Progenitor cell of endocrine pancreas (in vitro differentiated cells): ENCODE data around the gene KLHDC10. TPM values are rescaled to one million over a fixed set of nuclear protein-coding genes. Genes with fewer than 3 reads are reported as not detected.
"Not testable (repeated sequence)": the region's sequence is repeated elsewhere in the genome, so short reads cannot be mapped to it uniquely, and the experiment has no call there.

Experiments used
- DNase-seq: peaks from one replicate; pipeline ENCODE4 v3.0.0; 2021; ENCODE audit warnings: low spot score; ENCODE audit not compliant: unreplicated experiment
- H3K27ac Mint-ChIP-seq: 2 replicates; pipeline ENCODE4 v1.8.0; 2021; ENCODE audit warnings: mild to moderate bottlenecking, moderate library complexity, mixed read lengths
- H3K27me3 Mint-ChIP-seq: 2 replicates; pipeline ENCODE4 v1.8.0; 2021; ENCODE audit warnings: mixed read lengths
- H3K36me3 Mint-ChIP-seq: 2 replicates; pipeline ENCODE4 v1.8.0; 2022; ENCODE audit warnings: mixed read lengths; ENCODE audit not compliant: insufficient read depth
- H3K4me1 Mint-ChIP-seq: 2 replicates; pipeline ENCODE4 v1.8.0; 2021; ENCODE audit warnings: low read depth, mixed read lengths
- H3K4me3 Mint-ChIP-seq: 2 replicates; pipeline ENCODE4 v1.8.0; 2021; ENCODE audit warnings: low read depth, mild to moderate bottlenecking, moderate library complexity, mixed read lengths
- H3K9me3 Mint-ChIP-seq: 2 replicates; pipeline ENCODE4 v1.8.0; 2021; ENCODE audit warnings: low read depth, mixed read lengths
- CTCF ChIP-seq: fragments of 200-600 bp; sonication (generic); IDR thresholded peaks from one replicate; pipeline ENCODE4 v1.5.0; 2021; ENCODE audit warnings: antibody characterized with exemption, mild to moderate bottlenecking; ENCODE audit not compliant: unreplicated experiment
- total RNA-seq: library from RNA; stranded (reverse); gene quantifications from 2 replicates; pipeline ENCODE4 v1.2.1, GENCODE V29; 2021

Gene KLHDC10
- total RNA-seq, 1 donor from 2014 or later: 50.1 TPM

DNA sequence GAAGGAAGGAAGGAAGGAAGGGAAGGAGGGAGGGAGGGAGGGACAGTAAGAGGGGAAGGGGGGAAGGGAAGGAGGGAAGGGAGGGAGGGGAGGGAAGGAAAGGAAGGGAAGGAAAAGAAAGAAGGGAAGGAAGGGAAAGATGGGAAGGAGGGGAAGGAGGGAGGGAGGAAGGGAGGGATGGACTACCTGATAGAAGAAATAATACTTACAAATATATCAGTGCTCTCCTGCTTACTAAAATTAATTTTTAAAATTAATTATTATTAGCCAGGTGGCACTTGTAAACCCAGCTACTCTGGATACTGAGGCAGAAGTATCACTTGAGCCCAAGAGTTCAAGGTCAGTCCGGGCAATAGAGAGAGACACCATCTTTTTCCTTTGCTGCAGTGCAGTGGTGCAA is 37.6 kb upstream of the KLHDC10 start:
- Mint-ChIP-seq H3K36me3 (peaks cover 24% of the 10 kb centered on the region), H3K4me1 (no peaks in the 10 kb centered on the region), H3K9me3 (no peaks in the 10 kb centered on the region), H3K4me3 (no peak overlapping the region), H3K27me3 (no peaks in the 10 kb centered on the region), H3K27ac (no peak overlapping the region)
- no peak for TF ChIP-seq CTCF
- DNase-seq: no peak

GRCh38 chr7:130037703-130038102 is 32.6 kb upstream of the KLHDC10 start:
- Mint-ChIP-seq H3K27ac (no peak overlapping the region), H3K27me3 (no peaks in the 10 kb centered on the region), H3K4me1 (no peaks in the 10 kb centered on the region), H3K4me3 (no peak overlapping the region), H3K36me3 (peaks cover 17% of the 10 kb centered on the region), H3K9me3 (no peaks in the 10 kb centered on the region)
- peak; percentile 39 for TF ChIP-seq CTCF
- DNase-seq: no peak

- H3K4me3 Mint-ChIP-seq: no peak overlapping the region
- TF ChIP-seq CTCF: no peak
- no peaks in the 10 kb centered on the region for H3K4me1 Mint-ChIP-seq
- no peak overlapping the region for H3K27ac Mint-ChIP-seq
- no peaks in the 10 kb centered on the region for H3K9me3 Mint-ChIP-seq
- DNase-seq: no peak
- no peaks in the 10 kb centered on the region for H3K27me3 Mint-ChIP-seq
- H3K36me3 Mint-ChIP-seq: peaks cover 19% of the 10 kb centered on the region
Observed at GRCh38 chr7:130040576-130040975, 29.8 kb upstream of the KLHDC10 start.

- Mint-ChIP-seq H3K4me1 (peaks cover 10% of the 10 kb centered on the region), H3K4me3 (no peak overlapping the region), H3K27ac (no peak overlapping the region), H3K9me3 (no peaks in the 10 kb centered on the region), H3K27me3 (peaks cover 4% of the 10 kb centered on the region), H3K36me3 (peaks cover 9% of the 10 kb centered on the region)
- TF ChIP-seq CTCF: no peak
- DNase-seq: no peak
Observed at GRCh38 chr7:130047831-130048230, 22.5 kb upstream of the KLHDC10 start.

DNA sequence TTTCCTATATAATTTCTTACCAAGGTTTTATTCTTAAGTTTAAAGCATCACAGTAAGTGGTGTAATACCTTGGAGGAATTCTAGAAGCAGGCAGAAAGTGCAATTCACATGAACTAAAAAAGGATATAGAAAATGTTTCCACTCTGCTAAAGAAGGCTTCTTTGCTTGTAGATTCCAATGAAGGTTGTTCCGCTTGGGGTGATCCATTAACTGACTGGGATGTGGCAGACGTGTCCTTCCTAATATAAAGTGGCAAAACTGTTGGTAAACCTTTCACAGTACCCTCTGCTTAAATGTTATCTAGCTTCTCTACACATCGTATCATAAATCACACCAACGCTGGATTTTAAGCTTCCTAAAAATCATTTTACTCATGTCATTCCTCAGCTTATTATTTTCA is 21.4 kb upstream of the KLHDC10 start:
- no peaks in the 10 kb centered on the region for H3K9me3 Mint-ChIP-seq
- TF ChIP-seq CTCF: no peak

GRCh38 chr7:130052250-130052649 is 18.1 kb upstream of the KLHDC10 start:
- H3K27me3 Mint-ChIP-seq: peaks cover 13% of the 10 kb centered on the region
- not testable (repeated sequence) for DNase-seq, H3K4me1 Mint-ChIP-seq, H3K27ac Mint-ChIP-seq, H3K9me3 Mint-ChIP-seq, H3K36me3 Mint-ChIP-seq
- peak overlapping the region; percentile 27 for H3K4me3 Mint-ChIP-seq

More for the DNA sequence above, 21.4 kb upstream of the KLHDC10 start:
- DNase-seq: no peak
- Mint-ChIP-seq H3K27ac (no peak overlapping the region), H3K36me3 (peaks cover 9% of the 10 kb centered on the region), H3K4me1 (peaks cover 10% of the 10 kb centered on the region), H3K4me3 (peak overlapping the region; percentile 98), H3K27me3 (peaks cover 7% of the 10 kb centered on the region)

GRCh38 chr7:130055198-130055597 is 15.1 kb upstream of the KLHDC10 start:
- DNase-seq, H3K9me3 Mint-ChIP-seq, H3K27ac Mint-ChIP-seq, H3K36me3 Mint-ChIP-seq, H3K4me3 Mint-ChIP-seq, H3K4me1 Mint-ChIP-seq: not testable (repeated sequence)
- peaks cover 13% of the 10 kb centered on the region for H3K27me3 Mint-ChIP-seq
